K562 (cell line): ENCODE results near the gene NTRK3.

Source experiments
- CEBPZ ChIP-seq: fragments of 150-350 bp; IDR thresholded peaks from 2 replicates; pipeline ENCODE4 v1.6.1; 2014; ENCODE audit warnings: low read depth, mild to moderate bottlenecking, low read length, borderline replicate concordance
- CHD2 ChIP-seq: IDR thresholded peaks from 2 replicates; pipeline ENCODE4 v1.6.1; 2011; ENCODE audit warnings: low read depth, low read length
- ELF1 ChIP-seq: fragments of 200-800 bp; sonication (Bioruptor generic); IDR thresholded peaks from 2 replicates; pipeline ENCODE4 v1.6.1; 2016; ENCODE audit warnings: missing genetic modification characterization, missing compliant biosample characterization
- NFIC ChIP-seq: fragments of 450-650 bp; IDR thresholded peaks from 2 replicates; pipeline ENCODE4 v1.6.1; 2017; ENCODE audit warnings: mild to moderate bottlenecking, inconsistent platforms
- PHF21A ChIP-seq: fragments of 450-650 bp; IDR thresholded peaks from 2 replicates; pipeline ENCODE4 v1.6.1; 2017; ENCODE audit warnings: low read depth, borderline replicate concordance
- PHF8 ChIP-seq: fragments of 200-600 bp; sonication (generic); IDR thresholded peaks from 2 replicates; pipeline ENCODE4 v1.6.1; 2012; ENCODE audit warnings: mixed run types, mild to moderate bottlenecking, inconsistent platforms, low read length, moderate library complexity, borderline replicate concordance
- POLR2A ChIP-seq: fragments of 450-650 bp; conservative IDR thresholded peaks from 2 replicates; pipeline ENCODE4 v1.6.1; 2016
- RAD21 ChIP-seq, 2 experiments: fragments of 250-450 bp in 1 of 2; fragments of 450-650 bp in 1 of 2; sonication (Bioruptor Pico) in 1 of 2; formaldehyde crosslinking in 1 of 2; IDR thresholded peaks in 1 of 2; conservative IDR thresholded peaks in 1 of 2; 2 replicates each; pipeline versions ENCODE4 v1.4.0 to v1.8.0; 2020 to 2022; ENCODE audit warnings: mild to moderate bottlenecking in 2 of 2, moderate library complexity in 1 of 2
- TEAD1 ChIP-seq, 2 experiments: fragments of 450-650 bp in 1 of 2; sonication (generic) in 1 of 2; formaldehyde crosslinking; IDR thresholded peaks; 2 replicates each; pipeline versions ENCODE4 v1.4.0 to v1.8.0; 2020 to 2022; ENCODE audit warnings: mild to moderate bottlenecking in 2 of 2, missing genetic modification reagents in 1 of 2
- ZFP1 ChIP-seq: fragments of 450-650 bp; formaldehyde crosslinking; IDR thresholded peaks from 2 replicates; pipeline ENCODE4 v1.4.0; 2020; ENCODE audit warnings: mild to moderate bottlenecking, mixed read lengths
- ZNF785 ChIP-seq: fragments of 250-450 bp; sonication (Bioruptor Pico); IDR thresholded peaks from 2 replicates; pipeline ENCODE4 v1.4.0; 2020; ENCODE audit warnings: mild to moderate bottlenecking

- TF ChIP-seq PHF21A (no peak), ZNF785 (CRISPR knock-in tag) (no peak), POLR2A (no peak), ELF1 (tag) (no peak), PHF8 (no peak), NFIC (no peak), ZFP1 (CRISPR knock-in tag) (no peak), CHD2 (no peak), CEBPZ (no peak), RAD21 (CRISPR knock-in tag; conservative IDR thresholded peaks at IDR 0.05 in 1 of 2, IDR thresholded peaks at IDR 0.05 in 1 of 2) (no peak), TEAD1 (CRISPR knock-in tag; IDR thresholded peaks at IDR 0.05) (no peak)
These were observed 183.7 kb downstream of the NTRK3 start for GRCh38 chr15:88072598-88073390.
